ENCODE data around the gene ASAH2.

- TF ChIP-seq CTCF (IDR thresholded peaks at IDR 0.05) (no peak), POLR2A (IDR thresholded peaks at IDR 0.05) (no peak)
Observed at GRCh38 chr10:50251394-50251793, at the start of gene ASAH2.
